ENCODE data around the gene TEAD3. TPM values are rescaled to one million over a fixed set of nuclear protein-coding genes. Genes with fewer than 3 reads are reported as not detected.

TEAD3 gene
- total RNA-seq, 1 donor = 23.7 TPM

- H3K4me3 ChIP-seq (ENCODE audit: low read depth, low read length) = no peak overlapping the region
- DNase-seq (ENCODE audit: low read depth) = peak; percentile 32
- TF ChIP-seq CTCF (IDR thresholded peaks at IDR 0.05; ENCODE audit: insufficient read depth, low read depth, low read length) = no peak
These were observed 25.0 kb downstream of the TEAD3 start for GRCh38 chr6:35471836-35472345.

- H3K4me3 ChIP-seq (ENCODE audit: low read depth, low read length) = peak overlapping the region; percentile 4
- no peak for DNase-seq (ENCODE audit: low read depth)
- TF ChIP-seq CTCF (IDR thresholded peaks at IDR 0.05; ENCODE audit: insufficient read depth, low read depth, low read length) = no peak
These were observed 26.2 kb downstream of the TEAD3 start for GRCh38 chr6:35470663-35471120.

GRCh38 chr6:35469751-35470662 lies 26.9 kb downstream of the TEAD3 start:
- TF ChIP-seq CTCF (IDR thresholded peaks at IDR 0.05; ENCODE audit: insufficient read depth, low read depth, low read length) = no peak
- peak; percentile 37 for DNase-seq (ENCODE audit: low read depth)
- H3K4me3 ChIP-seq (ENCODE audit: low read depth, low read length) = peak overlapping the region; percentile 81

- H3K4me3 ChIP-seq (ENCODE audit: low read depth, low read length) = peak overlapping the region; percentile 81
- no peak for TF ChIP-seq CTCF (IDR thresholded peaks at IDR 0.05; ENCODE audit: insufficient read depth, low read depth, low read length)
- DNase-seq (ENCODE audit: low read depth) = peak; percentile 13
These were observed 27.7 kb downstream of the TEAD3 start for GRCh38 chr6:35468980-35469750.

GRCh38 chr6:35468181-35468979 lies 28.5 kb downstream of the TEAD3 start, which contains the start of gene RPL10A:
RPL10A (plus strand) TSS chr6:35468401; CDS start chr6:35468435, 34 bp downstream.
- peak; percentile 97 for DNase-seq (ENCODE audit: low read depth)
- peak within 1 kb of the TSS; percentile 81 for H3K4me3 ChIP-seq (ENCODE audit: low read depth, low read length)
- TF ChIP-seq CTCF (IDR thresholded peaks at IDR 0.05; ENCODE audit: insufficient read depth, low read depth, low read length) = peak; percentile 94

- no peak for TF ChIP-seq CTCF (IDR thresholded peaks at IDR 0.05; ENCODE audit: insufficient read depth, low read depth, low read length)
- no peak for DNase-seq (ENCODE audit: low read depth)
- H3K4me3 ChIP-seq (ENCODE audit: low read depth, low read length) = no peak overlapping the region
These were observed 31.2 kb downstream of the TEAD3 start for GRCh38 chr6:35465646-35466045.
